22Rv1 (cell line): ENCODE results near the gene LRRC26.

Source experiments
- CTCF ChIP-seq: fragments of 450-650 bp; IDR thresholded peaks from 2 replicates; pipeline ENCODE4 v1.5.1; 2017; ENCODE audit warnings: mild to moderate bottlenecking
- ZFX ChIP-seq: fragments of 450-650 bp; IDR thresholded peaks from 2 replicates; pipeline ENCODE4 v1.6.1; 2017; ENCODE audit warnings: antibody characterized with exemption, borderline replicate concordance

DNA sequence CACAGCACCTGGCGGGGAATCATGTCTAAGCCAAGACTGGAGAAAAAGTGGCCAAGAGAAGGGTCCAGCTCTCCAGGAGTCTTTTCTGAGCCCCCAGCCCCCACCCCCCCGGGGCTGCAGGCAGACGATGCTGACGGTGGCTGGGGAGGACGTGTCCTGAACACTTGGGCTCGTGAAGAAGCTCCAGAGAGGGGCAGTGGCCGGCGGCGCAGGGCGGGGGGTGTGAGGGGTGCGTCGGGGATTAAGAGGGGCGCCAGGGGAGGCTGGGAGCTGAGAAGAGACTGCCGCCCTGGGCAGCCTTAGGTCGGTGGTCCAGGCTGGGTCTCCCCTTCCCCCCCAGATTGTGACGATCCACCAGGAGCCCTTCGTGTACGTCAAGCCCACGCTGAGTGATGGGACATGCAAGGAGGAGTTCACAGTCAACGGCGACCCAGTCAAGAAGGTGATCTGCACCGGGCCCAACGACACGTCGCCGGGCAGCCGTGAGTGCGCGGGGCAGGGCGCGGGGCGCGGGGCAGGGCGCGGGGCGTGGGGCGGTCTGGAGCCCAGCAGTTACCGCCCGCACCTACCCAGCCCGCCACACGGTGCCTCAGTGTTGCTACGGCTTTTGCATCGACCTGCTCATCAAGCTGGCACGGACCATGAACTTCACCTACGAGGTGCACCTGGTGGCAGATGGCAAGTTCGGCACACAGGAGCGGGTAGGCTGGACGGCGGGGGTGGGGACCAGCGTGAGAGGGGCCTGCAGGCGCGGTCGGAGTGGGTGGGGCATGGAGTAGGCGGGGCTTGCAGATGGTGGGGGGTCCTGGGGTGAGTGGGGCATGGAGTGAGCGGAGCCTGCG, 8.9 kb downstream of the LRRC26 start:
- no peak; the same call in 1 of the 2 replicates for TF ChIP-seq CTCF
- TF ChIP-seq ZFX = no peak
